ENCODE data around the gene STK24.
"Not testable (repeated sequence)": the region's sequence is repeated elsewhere in the genome, so short reads cannot be mapped to it uniquely, and the experiment has no call there.

The STK24 gene

GRCh38 chr13:98570929-98571372 is 6.0 kb downstream of the STK24 start:
- Mint-ChIP-seq H3K36me3 (ENCODE audit: low read depth) (peaks cover 53% of the 10 kb centered on the region), H3K27me3 (ENCODE audit: low read depth, poor library complexity) (peaks cover 3% of the 10 kb centered on the region), H3K4me3 (no peak overlapping the region), H3K4me1 (peaks cover 96% of the 10 kb centered on the region), H3K9me3 (peaks cover 29% of the 10 kb centered on the region), H3K27ac (peak overlapping the region; percentile 61)
- no peak for DNase-seq
- TF ChIP-seq, protein P1, sequence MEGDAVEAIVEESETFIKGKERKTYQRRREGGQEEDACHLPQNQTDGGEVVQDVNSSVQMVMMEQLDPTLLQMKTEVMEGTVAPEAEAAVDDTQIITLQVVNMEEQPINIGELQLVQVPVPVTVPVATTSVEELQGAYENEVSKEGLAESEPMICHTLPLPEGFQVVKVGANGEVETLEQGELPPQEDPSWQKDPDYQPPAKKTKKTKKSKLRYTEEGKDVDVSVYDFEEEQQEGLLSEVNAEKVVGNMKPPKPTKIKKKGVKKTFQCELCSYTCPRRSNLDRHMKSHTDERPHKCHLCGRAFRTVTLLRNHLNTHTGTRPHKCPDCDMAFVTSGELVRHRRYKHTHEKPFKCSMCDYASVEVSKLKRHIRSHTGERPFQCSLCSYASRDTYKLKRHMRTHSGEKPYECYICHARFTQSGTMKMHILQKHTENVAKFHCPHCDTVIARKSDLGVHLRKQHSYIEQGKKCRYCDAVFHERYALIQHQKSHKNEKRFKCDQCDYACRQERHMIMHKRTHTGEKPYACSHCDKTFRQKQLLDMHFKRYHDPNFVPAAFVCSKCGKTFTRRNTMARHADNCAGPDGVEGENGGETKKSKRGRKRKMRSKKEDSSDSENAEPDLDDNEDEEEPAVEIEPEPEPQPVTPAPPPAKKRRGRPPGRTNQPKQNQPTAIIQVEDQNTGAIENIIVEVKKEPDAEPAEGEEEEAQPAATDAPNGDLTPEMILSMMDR (IDR thresholded peaks at IDR 0.05), result no peak

GRCh38 chr13:98569494-98570367 is 7.2 kb downstream of the STK24 start:
- peaks cover 29% of the 10 kb centered on the region for H3K9me3 Mint-ChIP-seq
- H3K4me1 Mint-ChIP-seq, result peaks cover 92% of the 10 kb centered on the region
- DNase-seq; H3K27me3 Mint-ChIP-seq (ENCODE audit: low read depth, poor library complexity); H3K4me3 Mint-ChIP-seq: not testable (repeated sequence)
- H3K36me3 Mint-ChIP-seq (ENCODE audit: low read depth), result peaks cover 53% of the 10 kb centered on the region
- H3K27ac Mint-ChIP-seq, result peak overlapping the region; percentile 57

- H3K9me3 Mint-ChIP-seq, result peaks cover 29% of the 10 kb centered on the region
- no peak for DNase-seq
- H3K36me3 Mint-ChIP-seq (ENCODE audit: low read depth), result peaks cover 60% of the 10 kb centered on the region
- H3K4me1 Mint-ChIP-seq, result peaks cover 90% of the 10 kb centered on the region
- no peak overlapping the region for H3K27ac Mint-ChIP-seq
- H3K4me3 Mint-ChIP-seq, result no peak overlapping the region
- H3K27me3 Mint-ChIP-seq (ENCODE audit: low read depth, poor library complexity), result peaks cover 3% of the 10 kb centered on the region
- TF ChIP-seq, protein P1 (IDR thresholded peaks at IDR 0.05), result no peak
These were observed 8.0 kb downstream of the STK24 start for GRCh38 chr13:98568918-98569317.

- Mint-ChIP-seq H3K4me3 (peak overlapping the region; percentile 31), H3K4me1 (peaks cover 84% of the 10 kb centered on the region), H3K27ac (peak overlapping the region; percentile 94), H3K27me3 (ENCODE audit: low read depth, poor library complexity) (peaks cover 3% of the 10 kb centered on the region), H3K9me3 (peaks cover 29% of the 10 kb centered on the region), H3K36me3 (ENCODE audit: low read depth) (peaks cover 67% of the 10 kb centered on the region)
- no peak for DNase-seq
- TF ChIP-seq, protein P1 (IDR thresholded peaks at IDR 0.05), result no peak
These were observed 9.8 kb downstream of the STK24 start for GRCh38 chr13:98567140-98567539.

- H3K27ac Mint-ChIP-seq, result peak overlapping the region; percentile 94
- H3K36me3 Mint-ChIP-seq (ENCODE audit: low read depth), result peaks cover 68% of the 10 kb centered on the region
- peaks cover 3% of the 10 kb centered on the region for H3K27me3 Mint-ChIP-seq (ENCODE audit: low read depth, poor library complexity)
- TF ChIP-seq, protein P1 (IDR thresholded peaks at IDR 0.05), result no peak
- H3K4me1 Mint-ChIP-seq, result peaks cover 84% of the 10 kb centered on the region
- H3K4me3 Mint-ChIP-seq, result peak overlapping the region; percentile 2
- peaks cover 29% of the 10 kb centered on the region for H3K9me3 Mint-ChIP-seq
- no peak for DNase-seq
These were observed 11.0 kb downstream of the STK24 start for GRCh38 chr13:98565726-98566565.

DNA sequence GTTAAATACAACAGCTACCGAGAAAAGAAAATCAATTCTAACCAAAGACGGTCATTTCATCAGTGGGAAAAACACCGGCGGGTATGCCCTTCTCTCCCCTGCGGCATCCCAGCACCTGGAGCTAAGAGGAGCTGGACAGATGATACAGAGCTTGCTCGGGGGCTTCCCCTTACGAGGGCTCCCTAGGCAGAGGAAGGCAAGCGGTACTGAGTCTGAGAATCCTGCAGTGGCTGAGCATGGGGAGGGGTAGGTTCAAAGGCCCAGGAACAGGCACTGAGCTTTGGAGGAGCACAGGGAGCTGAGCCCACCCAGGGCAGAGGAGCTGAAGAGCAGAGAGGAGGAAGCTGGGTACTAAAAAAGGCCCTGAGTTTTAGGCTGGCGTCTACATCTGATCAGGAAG is 12.7 kb downstream of the STK24 start:
- DNase-seq, result no peak
- Mint-ChIP-seq H3K4me3 (no peak overlapping the region), H3K9me3 (peaks cover 17% of the 10 kb centered on the region), H3K4me1 (peaks cover 82% of the 10 kb centered on the region), H3K36me3 (ENCODE audit: low read depth) (peaks cover 66% of the 10 kb centered on the region), H3K27ac (peak overlapping the region; percentile 27), H3K27me3 (ENCODE audit: low read depth, poor library complexity) (peaks cover 1% of the 10 kb centered on the region)
- TF ChIP-seq, protein P1 (IDR thresholded peaks at IDR 0.05), result no peak

All from nephron progenitor cell (in vitro differentiated cells).